22Rv1 (cell line): ENCODE data around the gene ANKLE2.

Experiments
- H3K27ac ChIP-seq: fragments of 450-650 bp; 2 replicates; pipeline ENCODE4 v1.5.1; 2017
- CTCF ChIP-seq: fragments of 450-650 bp; IDR thresholded peaks from 2 replicates; pipeline ENCODE4 v1.5.1; 2017; ENCODE audit warnings: mild to moderate bottlenecking
- ZFX ChIP-seq: fragments of 450-650 bp; IDR thresholded peaks from 2 replicates; pipeline ENCODE4 v1.6.1; 2017; ENCODE audit warnings: antibody characterized with exemption, borderline replicate concordance

The ANKLE2 gene

GRCh38 chr12:132675757-132676432 lies 85.7 kb downstream of the ANKLE2 start:
- TF ChIP-seq ZFX: no peak
- TF ChIP-seq CTCF: no peak

More at GRCh38 chr12:132675757-132676432, 85.7 kb downstream of the ANKLE2 start:
- H3K27ac ChIP-seq: no peak overlapping the region
